H9 (cell line): Measurements from ENCODE around the gene ZDHHC13. TPM values are rescaled to one million over a fixed set of nuclear protein-coding genes. Genes with fewer than 3 reads are reported as not detected.

Experiments used
- DNase-seq: peaks from one replicate; pipeline ENCODE4 v3.0.0-alpha.2; 2017
- H2AFZ ChIP-seq: one replicate; pipeline ENCODE4 v1.6.1; 2013; ENCODE audit warnings: mild to moderate bottlenecking, low read length, control low read depth, moderate library complexity
- H2AK5ac ChIP-seq: 2 replicates; pipeline ENCODE4 v1.6.1; 2013; ENCODE audit warnings: low read length, control low read depth, mixed read lengths; ENCODE audit not compliant: insufficient read length
- H2BK120ac ChIP-seq: one replicate; pipeline ENCODE4 v1.6.1; 2013; ENCODE audit warnings: low read depth, mild to moderate bottlenecking, low read length, control low read depth, inconsistent platforms; ENCODE audit not compliant: poor library complexity, severe bottlenecking
- H2BK12ac ChIP-seq: 2 replicates; pipeline ENCODE4 v1.6.1; 2013; ENCODE audit warnings: low read length, control low read depth, mixed read lengths, low read depth; ENCODE audit not compliant: insufficient read length
- H2BK15ac ChIP-seq: 2 replicates; pipeline ENCODE4 v1.6.1; 2013; ENCODE audit warnings: low read depth, low read length, control low read depth
- H2BK20ac ChIP-seq: one replicate; pipeline ENCODE4 v1.6.1; 2013; ENCODE audit warnings: low read depth, mild to moderate bottlenecking, low read length, control low read depth, inconsistent platforms; ENCODE audit not compliant: poor library complexity, severe bottlenecking
- H2BK5ac ChIP-seq: 2 replicates; pipeline ENCODE4 v1.6.1; 2013; ENCODE audit warnings: low read length, control low read depth, mixed read lengths; ENCODE audit not compliant: insufficient read length
- H3K14ac ChIP-seq: 2 replicates; pipeline ENCODE4 v1.6.1; 2013; ENCODE audit warnings: low read length, control low read depth; ENCODE audit not compliant: insufficient read depth
- H3K18ac ChIP-seq: 2 replicates; pipeline ENCODE4 v1.6.1; 2013; ENCODE audit warnings: low read depth, mild to moderate bottlenecking, mixed read lengths, low read length, control low read depth; ENCODE audit not compliant: insufficient read length
- H3K23ac ChIP-seq: 2 replicates; pipeline ENCODE4 v1.6.1; 2013; ENCODE audit warnings: low read length, control low read depth, mixed read lengths, low read depth; ENCODE audit not compliant: insufficient read length
- H3K23me2 ChIP-seq: 2 replicates; pipeline ENCODE4 v1.6.1; 2013; ENCODE audit warnings: low read depth, mild to moderate bottlenecking, mixed read lengths, low read length, control low read depth; ENCODE audit not compliant: insufficient read length, poor library complexity, severe bottlenecking
- H3K27ac ChIP-seq: 2 replicates; pipeline ENCODE4 v1.5.1; 2013; ENCODE audit warnings: low read length, control low read depth, mixed read lengths, low read depth; ENCODE audit not compliant: insufficient read length
- H3K27me3 ChIP-seq: 2 replicates; pipeline ENCODE4 v1.6.1; 2013; ENCODE audit warnings: low read length, control low read depth, inconsistent platforms; ENCODE audit not compliant: insufficient read depth
- H3K4ac ChIP-seq: 2 replicates; pipeline ENCODE4 v1.6.1; 2013; ENCODE audit warnings: low read depth, mild to moderate bottlenecking, control low read depth, inconsistent platforms, low read length, moderate library complexity
- H3K4me1 ChIP-seq: 2 replicates; pipeline ENCODE4 v1.6.1; 2013; ENCODE audit warnings: low read length, control low read depth, inconsistent platforms; ENCODE audit not compliant: insufficient read depth
- H3K4me2 ChIP-seq: 2 replicates; pipeline ENCODE4 v1.6.1; 2013; ENCODE audit warnings: low read length, control low read depth, mixed read lengths; ENCODE audit not compliant: insufficient read length, insufficient read depth
- H3K56ac ChIP-seq: 2 replicates; pipeline ENCODE4 v1.6.1; 2013; ENCODE audit warnings: low read depth, mild to moderate bottlenecking, mixed read lengths, low read length, control low read depth; ENCODE audit not compliant: insufficient read length
- H3K79me1 ChIP-seq: 2 replicates; pipeline ENCODE4 v1.6.1; 2013; ENCODE audit warnings: low read depth, mild to moderate bottlenecking, moderate library complexity, low read length, control low read depth, inconsistent platforms; ENCODE audit not compliant: insufficient read depth, poor library complexity, severe bottlenecking
- H3K79me2 ChIP-seq: 2 replicates; pipeline ENCODE4 v1.6.1; 2013; ENCODE audit warnings: low read length, control low read depth, inconsistent platforms; ENCODE audit not compliant: insufficient read depth
- H3K9ac ChIP-seq: 2 replicates; pipeline ENCODE4 v1.6.1; 2013; ENCODE audit warnings: low read length, control low read depth, mixed read lengths; ENCODE audit not compliant: insufficient read length; ENCODE audit errors: extremely low read depth
- H3K9me3 ChIP-seq: one replicate; pipeline ENCODE4 v1.6.1; 2013; ENCODE audit warnings: low read depth, low read length, inconsistent platforms; ENCODE audit not compliant: control insufficient read depth
- H3T11ph ChIP-seq: one replicate; pipeline ENCODE4 v1.6.1; 2013; ENCODE audit warnings: mild to moderate bottlenecking, low read length, control low read depth, inconsistent platforms
- H4K20me1 ChIP-seq: one replicate; pipeline ENCODE4 v1.6.1; 2013; ENCODE audit not compliant: control insufficient read depth, insufficient read length, insufficient read depth
- H4K5ac ChIP-seq: 2 replicates; pipeline ENCODE4 v1.6.1; 2013; ENCODE audit warnings: low read depth, mild to moderate bottlenecking, mixed read lengths, low read length, control low read depth; ENCODE audit not compliant: insufficient read length
- H4K8ac ChIP-seq: replicated peaks from 2 replicates; pipeline ENCODE4 v1.6.1; 2013; ENCODE audit warnings: low read length, control low read depth, mixed read lengths, low read depth; ENCODE audit not compliant: insufficient read length
- H4K91ac ChIP-seq: 2 replicates; pipeline ENCODE4 v1.6.1; 2013; ENCODE audit warnings: low read depth, mild to moderate bottlenecking, moderate library complexity, mixed read lengths, low read length, control low read depth; ENCODE audit not compliant: insufficient read length
- H3K27ac Mint-ChIP-seq, 3 experiments: 2 replicates in 2 of 3; 3 replicates in 1 of 3; pipeline ENCODE4 v1.8.0; 2020 to 2021; ENCODE audit warnings: mixed read lengths in 3 of 3, mild to moderate bottlenecking in 1 of 3, moderate library complexity in 1 of 3
- H3K27me3 Mint-ChIP-seq: 2 replicates; pipeline ENCODE4 v1.8.0; 2021; ENCODE audit warnings: low read depth, mild to moderate bottlenecking, moderate library complexity, mixed read lengths
- H3K36me3 Mint-ChIP-seq, 3 experiments: 2 replicates in 2 of 3; 3 replicates in 1 of 3; pipeline ENCODE4 v1.8.0; 2020 to 2021; ENCODE audit warnings: low read depth in 3 of 3, mixed read lengths in 3 of 3; ENCODE audit not compliant: insufficient read depth in 1 of 3
- H3K4me1 Mint-ChIP-seq, 2 experiments: 2 replicates each; pipeline ENCODE4 v1.8.0; 2020; ENCODE audit warnings: mixed read lengths in 2 of 2
- H3K4me3 Mint-ChIP-seq, 2 experiments: 2 replicates in 1 of 2; 3 replicates in 1 of 2; pipeline ENCODE4 v1.8.0; 2020 to 2021; ENCODE audit warnings: mild to moderate bottlenecking in 2 of 2, mixed read lengths in 2 of 2, moderate library complexity in 1 of 2
- H3K9me3 Mint-ChIP-seq, 2 experiments: 2 replicates in 1 of 2; 3 replicates in 1 of 2; pipeline ENCODE4 v1.8.0; 2020; ENCODE audit warnings: mild to moderate bottlenecking in 2 of 2, mixed read lengths in 2 of 2, moderate library complexity in 1 of 2
- CTCF ChIP-seq: fragments of 200-600 bp; sonication (generic); conservative IDR thresholded peaks from 3 replicates; pipeline ENCODE4 v1.8.0; 2021; ENCODE audit warnings: antibody characterized with exemption, mild to moderate bottlenecking
- WGBS: extraction: QIAGEN DNeasy Blood & Tissue Kit; methylation state at CpG from one replicate; pipeline ENCODE4 v1.1.7; 2013; ENCODE audit warnings: missing lambda C conversion rate, low lambda C conversion rate, mixed read lengths; ENCODE audit not compliant: insufficient read length; ENCODE audit errors: extremely low coverage; 5-methylcytosine and 5-hydroxymethylcytosine counted together
- total RNA-seq: library from RNA; stranded (reverse); gene quantifications from 2 replicates; pipeline ENCODE4 v1.2.1, GENCODE V29; 2021

Gene ZDHHC13
- total RNA-seq, 1 experiment from 2014 or later: 20.9 TPM

GRCh38 chr11:19089421-19089820, 27.5 kb upstream of the ZDHHC13 start:
- Mint-ChIP-seq H3K27ac (no peak overlapping the region), H3K36me3 (no peaks in the 10 kb centered on the region), H3K9me3 (no peaks in the 10 kb centered on the region), H3K4me3 (no peak overlapping the region), H3K4me1 (no peaks in the 10 kb centered on the region), H3K27me3 (peaks cover 13% of the 10 kb centered on the region)
- Histone ChIP-seq H3K9ac (no peak overlapping the region), H3K9me3 (no peaks in the 10 kb centered on the region), H3K18ac (no peak overlapping the region), H4K8ac (no peak overlapping the region), H2AFZ (no peak overlapping the region), H3K23me2 (no peaks in the 10 kb centered on the region), H4K91ac (no peak overlapping the region), H2BK5ac (no peak overlapping the region), H3K4ac (no peak overlapping the region), H3K27ac (no peak overlapping the region), H3K4me2 (no peak overlapping the region), H4K20me1 (no peaks in the 10 kb centered on the region), H3T11ph (no peak overlapping the region), H2BK20ac (no peak overlapping the region), H3K79me1 (no peaks in the 10 kb centered on the region), H2AK5ac (no peak overlapping the region), H3K56ac (no peak overlapping the region), H3K14ac (no peak overlapping the region), H2BK12ac (no peak overlapping the region), H3K27me3 (no peaks in the 10 kb centered on the region), H2BK15ac (no peak overlapping the region), H4K5ac (no peak overlapping the region), H2BK120ac (no peak overlapping the region), H3K23ac (no peak overlapping the region), H3K4me1 (no peaks in the 10 kb centered on the region), H3K79me2 (no peaks in the 10 kb centered on the region)
- no CpG with 5 or more reads among the region's 5 CpGs for WGBS
- TF ChIP-seq CTCF: no peak
- no peak for DNase-seq
